Kidney (tissue), 22 donors: Measurements from ENCODE around the gene APELA. TPM values are rescaled to one million over a fixed set of nuclear protein-coding genes. Genes with fewer than 3 reads are reported as not detected.

ENCODE experiments used
- DNase-seq, 5 donors: peaks; one replicate each; pipeline ENCODE4 v3.0.0-alpha.2; 2013 to 2020
- FAIRE-seq: peaks from 2 replicates; lab custom pipeline; 2012; peaks lifted over from hg19 to GRCh38; lab: Jason Lieb, UNC
- H3K27ac ChIP-seq, 2 donors: one replicate each; pipeline ENCODE4 v1.7.0; 2013; ENCODE audit warnings: low read depth in 2 of 2, low read length in 2 of 2, inconsistent platforms in 1 of 2
- H3K27me3 ChIP-seq: one replicate; pipeline ENCODE4 v1.7.1; 2013; ENCODE audit warnings: low read length, inconsistent platforms; ENCODE audit not compliant: control insufficient read depth, insufficient read depth
- H3K36me3 ChIP-seq, 3 donors: one replicate each; pipeline versions ENCODE4 v1.7.0 to v1.7.1; 2013; ENCODE audit warnings: low read length in 3 of 3, control low read depth in 1 of 3, inconsistent platforms in 1 of 3; ENCODE audit not compliant: insufficient read depth in 3 of 3, control insufficient read depth in 2 of 3
- H3K4me1 ChIP-seq, 3 donors: one replicate each; pipeline versions ENCODE4 v1.7.0 to v1.7.1; 2013; ENCODE audit warnings: low read length in 3 of 3, inconsistent platforms in 1 of 3, low read depth in 1 of 3; ENCODE audit not compliant: control insufficient read depth in 2 of 3, insufficient read depth in 2 of 3
- H3K4me3 ChIP-seq, 3 donors: one replicate each; pipeline versions ENCODE4 v1.7.0 to v1.8.1; 2013; ENCODE audit warnings: low read length in 3 of 3, control low read depth in 1 of 3, inconsistent platforms in 1 of 3
- H3K9ac ChIP-seq, 3 donors: one replicate each; pipeline versions ENCODE4 v1.7.0 to v1.7.1; 2013; ENCODE audit warnings: low read length in 3 of 3, control low read depth in 1 of 3, inconsistent platforms in 1 of 3
- H3K9me3 ChIP-seq, 3 donors: one replicate each; pipeline versions ENCODE4 v1.7.0 to v1.7.1; 2013; ENCODE audit warnings: low read length in 3 of 3, control low read depth in 1 of 3, inconsistent platforms in 1 of 3; ENCODE audit not compliant: control insufficient read depth in 2 of 3, insufficient read depth in 1 of 3
- intact Hi-C: fragments of 100-400 bp; cut with DNase I; formaldehyde crosslinking; loops from one replicate; pipeline ENCODE4 v1.11.1; 2022
- long read RNA-seq, 10 donors: library from polyadenylated mRNA in 1 of 10; unstranded in 1 of 10; transcript quantifications; one replicate each; pipeline ENCODE4 v2.0.0 and lab custom pipeline, GENCODE V29; 2021 to 2026
- polyA plus RNA-seq: library from polyadenylated mRNA; stranded (reverse); fragments of 350-450 nt; fragmentation: Illumina TruSeq; extraction: RNeasy Lipid Tissue Mini Kit (QIAGEN cat#74804); gene quantifications from one replicate; pipeline ENCODE4 v1.2.3, GENCODE V29; 2014; ENCODE audit warnings: low read depth, low replicate concordance; ENCODE audit not compliant: insufficient read depth
- total RNA-seq: library from RNA; stranded (reverse); fragmentation: NEBNext Ultra II Directional; extraction: Animal tissue kit (Norgen Biotek cat#: 25700); gene quantifications from one replicate; pipeline ENCODE4 v1.2.1, GENCODE V29; 2021
- TF ChIP-seq, protein P1 (sequence below): IDR thresholded peaks from 3 replicates; pipeline ENCODE4 v1.5.1; 2012; ENCODE audit warnings: mild to moderate bottlenecking, moderate library complexity, borderline replicate concordance; ENCODE audit not compliant: insufficient read depth; ENCODE audit errors: extremely low read depth
- donor health status: control.
- donor health status: control.
- donor health status: control.
- donor health status: control.
- donor health status: control.
- donor health status: DM: yes; HTN: yes; CAD: no.
- donor health status: Normal renal cell carcinoma (clear cell type).

APELA gene, protein sequence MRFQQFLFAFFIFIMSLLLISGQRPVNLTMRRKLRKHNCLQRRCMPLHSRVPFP
- 0.25 TPM for total RNA-seq
- 1.2 TPM for polyA plus RNA-seq
- long read RNA-seq, donor 1, partial matches to known transcripts, result 0 of 3 reads
- long read RNA-seq, donor 1, other reads (novel, unspliced or antisense), result 0 of 3 reads
- long read RNA-seq, donor 2, transcript APELA-204 (2 exons, 551 nt), result major isoform, 6 of 10 reads
- long read RNA-seq, donor 2, partial matches to known transcripts, result 0 of 10 reads
- long read RNA-seq, donor 2, other reads (novel, unspliced or antisense), result 0 of 10 reads
- long read RNA-seq, donor 3, partial matches to known transcripts, result 0 of 4 reads
- long read RNA-seq, donor 3, other reads (novel, unspliced or antisense), result 0 of 4 reads
- long read RNA-seq, donor 4, partial matches to known transcripts, result 0 of 2 reads
- long read RNA-seq, donor 4, other reads (novel, unspliced or antisense), result 0 of 2 reads
- long read RNA-seq, donor 5, partial matches to known transcripts, result 0 of 1 reads
- long read RNA-seq, donor 5, other reads (novel, unspliced or antisense), result 0 of 1 reads
- long read RNA-seq, donor 6, partial matches to known transcripts, result 0 of 4 reads
- long read RNA-seq, donor 6, other reads (novel, unspliced or antisense), result 0 of 4 reads
- long read RNA-seq, donor 7, result 0 reads
- long read RNA-seq, donor 8, partial matches to known transcripts, result 8 of 12 reads
- long read RNA-seq, donor 8, other reads (novel, unspliced or antisense), result 0 of 12 reads
- long read RNA-seq, donor 9, partial matches to known transcripts, result 0 of 1 reads
- long read RNA-seq, donor 9, other reads (novel, unspliced or antisense), result 0 of 1 reads
- long read RNA-seq, donor 10, transcript APELA-202 (3 exons, 2,602 nt), result major isoform, 5 of 6 reads
- long read RNA-seq, donor 10, partial matches to known transcripts, result 0 of 6 reads
- long read RNA-seq, donor 10, other reads (novel, unspliced or antisense), result 0 of 6 reads

DNA sequence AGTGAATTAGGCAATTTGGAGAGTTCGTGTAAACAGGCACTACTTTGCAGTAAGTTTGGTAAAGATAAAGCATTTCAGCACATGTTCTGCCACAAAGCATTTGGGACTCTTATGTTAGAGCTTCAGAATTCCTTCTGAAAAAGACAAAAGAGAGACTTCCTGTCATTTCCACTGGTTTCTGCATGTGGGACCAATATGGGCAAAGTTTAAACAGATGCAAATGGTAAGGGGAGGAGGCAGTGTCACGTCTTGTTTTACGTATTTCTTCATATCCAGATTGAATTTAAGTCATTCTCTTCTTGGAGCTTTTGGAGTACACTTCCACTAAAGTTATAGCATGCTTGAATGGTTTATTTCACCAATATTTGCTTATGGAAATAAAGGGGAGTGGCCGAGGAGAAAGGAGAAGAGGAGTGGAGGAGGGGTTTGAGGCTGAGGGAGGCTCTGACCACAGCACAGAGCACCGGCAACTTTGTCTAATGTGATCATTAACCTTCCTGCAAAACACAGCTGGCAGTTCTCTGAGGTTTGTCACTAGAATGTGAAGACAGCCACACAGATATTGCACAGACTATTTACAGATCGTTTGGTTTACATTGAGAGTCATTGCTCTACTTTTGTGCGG, at the start of gene APELA:
APELA (plus strand) TSS at position 479 of the 625 bp plus-strand sequence. CDS start 154 bp downstream, outside the sequence.
- no peaks in the 10 kb centered on the region for H3K36me3 ChIP-seq
- peak within 1 kb of the TSS in 2 of 3 donors; percentile 23 to 40 for H3K4me3 ChIP-seq
- intact Hi-C loops, result no loop called here
- H3K4me1 ChIP-seq, result no peaks in the 10 kb centered on the region
- H3K9ac ChIP-seq, result no peak within 1 kb of the TSS
- H3K9me3 ChIP-seq, result no peaks in the 10 kb centered on the region
- DNase-seq, result peak in 3 of 5 donors; percentile 26 to 74 (median 69)
- FAIRE-seq, result no peak
- no peak within 1 kb of the TSS for H3K27ac ChIP-seq
- no peaks in the 10 kb centered on the region for H3K27me3 ChIP-seq
- TF ChIP-seq, protein P1, sequence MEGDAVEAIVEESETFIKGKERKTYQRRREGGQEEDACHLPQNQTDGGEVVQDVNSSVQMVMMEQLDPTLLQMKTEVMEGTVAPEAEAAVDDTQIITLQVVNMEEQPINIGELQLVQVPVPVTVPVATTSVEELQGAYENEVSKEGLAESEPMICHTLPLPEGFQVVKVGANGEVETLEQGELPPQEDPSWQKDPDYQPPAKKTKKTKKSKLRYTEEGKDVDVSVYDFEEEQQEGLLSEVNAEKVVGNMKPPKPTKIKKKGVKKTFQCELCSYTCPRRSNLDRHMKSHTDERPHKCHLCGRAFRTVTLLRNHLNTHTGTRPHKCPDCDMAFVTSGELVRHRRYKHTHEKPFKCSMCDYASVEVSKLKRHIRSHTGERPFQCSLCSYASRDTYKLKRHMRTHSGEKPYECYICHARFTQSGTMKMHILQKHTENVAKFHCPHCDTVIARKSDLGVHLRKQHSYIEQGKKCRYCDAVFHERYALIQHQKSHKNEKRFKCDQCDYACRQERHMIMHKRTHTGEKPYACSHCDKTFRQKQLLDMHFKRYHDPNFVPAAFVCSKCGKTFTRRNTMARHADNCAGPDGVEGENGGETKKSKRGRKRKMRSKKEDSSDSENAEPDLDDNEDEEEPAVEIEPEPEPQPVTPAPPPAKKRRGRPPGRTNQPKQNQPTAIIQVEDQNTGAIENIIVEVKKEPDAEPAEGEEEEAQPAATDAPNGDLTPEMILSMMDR, result no peak

DNA sequence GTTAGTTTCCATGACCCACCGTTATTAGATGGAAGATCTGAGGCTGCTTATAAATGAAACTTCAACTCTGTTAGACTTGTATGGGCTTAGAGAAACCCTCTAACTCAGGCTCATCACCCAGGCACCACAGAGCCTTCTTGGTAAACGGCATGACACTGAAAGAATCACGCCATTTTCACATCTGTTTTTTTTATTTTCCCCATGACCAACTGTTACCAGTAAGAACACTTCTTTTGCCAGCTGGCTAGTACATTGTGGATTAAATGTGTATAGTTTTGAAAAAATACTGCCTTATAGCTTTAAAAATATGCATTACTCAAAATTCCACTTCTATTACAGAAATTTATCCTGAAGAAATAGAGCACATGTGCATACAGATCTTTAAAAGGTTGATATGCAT, 48.0 kb upstream of the APELA start:
- H3K9me3 ChIP-seq, result no peaks in the 10 kb centered on the region
- intact Hi-C loops, result no loop called here
- FAIRE-seq, result no peak
- no peaks in the 10 kb centered on the region for H3K36me3 ChIP-seq
- H3K27ac ChIP-seq, result no peak overlapping the region
- no peak overlapping the region for H3K4me3 ChIP-seq
- H3K4me1 ChIP-seq, result no peaks in the 10 kb centered on the region
- H3K27me3 ChIP-seq, result no peaks in the 10 kb centered on the region
- no peak for DNase-seq
- H3K9ac ChIP-seq, result no peak overlapping the region
- TF ChIP-seq, protein P1, result no peak

DNA sequence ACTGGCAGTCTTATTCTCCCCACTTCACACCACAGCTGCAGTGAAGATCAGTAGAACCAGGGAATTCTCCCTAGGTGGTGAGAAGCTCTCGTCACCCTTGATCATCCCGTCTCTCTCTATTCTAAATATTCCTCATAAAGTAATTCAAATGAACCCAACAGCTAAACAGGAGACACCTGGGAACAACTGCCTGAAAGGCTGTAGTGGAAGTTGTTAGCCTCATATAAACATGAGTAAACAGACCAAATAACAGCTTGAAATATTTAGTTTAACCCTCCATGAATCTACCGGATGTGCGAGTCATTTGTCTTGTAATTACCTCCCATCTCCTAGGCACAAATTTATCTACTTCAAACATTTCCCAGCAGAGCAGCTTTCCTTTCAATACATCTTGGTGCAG, 30.4 kb upstream of the APELA start:
- no peaks in the 10 kb centered on the region for H3K9me3 ChIP-seq
- DNase-seq (no peak), FAIRE-seq (no peak)
- intact Hi-C loops, result no loop called here
- H3K9ac ChIP-seq, result no peak overlapping the region
- no peak overlapping the region for H3K27ac ChIP-seq
- TF ChIP-seq, protein P1, result no peak
- H3K4me3 ChIP-seq, result no peak overlapping the region
- H3K4me1 ChIP-seq, result no peaks in the 10 kb centered on the region
- no peaks in the 10 kb centered on the region for H3K27me3 ChIP-seq
- no peaks in the 10 kb centered on the region for H3K36me3 ChIP-seq
